IPS-18a (cell line): Measurements from ENCODE around the gene FAN1.

Experiments
- H3K27ac ChIP-seq: one replicate; pipeline ENCODE4 v1.5.1; 2013; ENCODE audit warnings: low read length
- H3K27me3 ChIP-seq: one replicate; pipeline ENCODE4 v1.6.1; 2013; ENCODE audit warnings: mild to moderate bottlenecking, low read length; ENCODE audit not compliant: control insufficient read depth, insufficient read depth
- H3K36me3 ChIP-seq: one replicate; pipeline ENCODE4 v1.6.1; 2013; ENCODE audit warnings: low read depth, low read length; ENCODE audit not compliant: control insufficient read depth
- H3K4me1 ChIP-seq: one replicate; pipeline ENCODE4 v1.6.1; 2013; ENCODE audit warnings: low read depth, low read length; ENCODE audit not compliant: control insufficient read depth
- H3K4me3 ChIP-seq: one replicate; pipeline ENCODE4 v1.5.1; 2013; ENCODE audit warnings: low read length
- H3K9ac ChIP-seq: one replicate; pipeline ENCODE4 v1.6.1; 2013; ENCODE audit warnings: mild to moderate bottlenecking, low read length, moderate library complexity
- H3K9me3 ChIP-seq: one replicate; pipeline ENCODE4 v1.6.1; 2013; ENCODE audit warnings: low read depth, low read length; ENCODE audit not compliant: control insufficient read depth

The FAN1 gene

GRCh38 chr15:30921781-30922479, 18.2 kb downstream of the FAN1 start:
- Histone ChIP-seq H3K4me3 (peak overlapping the region; percentile 37), H3K4me1 (peaks cover 33% of the 10 kb centered on the region), H3K36me3 (peaks cover 47% of the 10 kb centered on the region), H3K9ac (peak overlapping the region; percentile 56), H3K27ac (peak overlapping the region; percentile 92), H3K9me3 (no peaks in the 10 kb centered on the region), H3K27me3 (no peaks in the 10 kb centered on the region)

GRCh38 chr15:30922480-30923311, 19.0 kb downstream of the FAN1 start:
- H3K4me3 ChIP-seq = peak overlapping the region; percentile 37
- H3K4me1 ChIP-seq = peaks cover 33% of the 10 kb centered on the region
- no peaks in the 10 kb centered on the region for H3K9me3 ChIP-seq
- peak overlapping the region; percentile 56 for H3K9ac ChIP-seq
- peak overlapping the region; percentile 92 for H3K27ac ChIP-seq
- H3K27me3 ChIP-seq = no peaks in the 10 kb centered on the region
- peaks cover 47% of the 10 kb centered on the region for H3K36me3 ChIP-seq

- H3K4me1 ChIP-seq = peaks cover 33% of the 10 kb centered on the region
- H3K27ac ChIP-seq = peak overlapping the region; percentile 92
- H3K27me3 ChIP-seq = no peaks in the 10 kb centered on the region
- H3K9ac ChIP-seq = peak overlapping the region; percentile 56
- peaks cover 42% of the 10 kb centered on the region for H3K36me3 ChIP-seq
- no peaks in the 10 kb centered on the region for H3K9me3 ChIP-seq
- H3K4me3 ChIP-seq = no peak overlapping the region
Observed at GRCh38 chr15:30923429-30923828, 19.7 kb downstream of the FAN1 start.

- H3K4me3 ChIP-seq = no peak overlapping the region
Observed at GRCh38 chr15:30924353-30924752, 20.6 kb downstream of the FAN1 start.

GRCh38 chr15:30925686-30926085, 22.0 kb downstream of the FAN1 start:
- peaks cover 33% of the 10 kb centered on the region for H3K4me1 ChIP-seq
- no peaks in the 10 kb centered on the region for H3K9me3 ChIP-seq
- no peak overlapping the region for H3K4me3 ChIP-seq
- no peak overlapping the region for H3K9ac ChIP-seq
- no peaks in the 10 kb centered on the region for H3K27me3 ChIP-seq
- H3K27ac ChIP-seq = no peak overlapping the region
- H3K36me3 ChIP-seq = peaks cover 46% of the 10 kb centered on the region

More at GRCh38 chr15:30924353-30924752, 20.6 kb downstream of the FAN1 start:
- peaks cover 33% of the 10 kb centered on the region for H3K4me1 ChIP-seq
- no peaks in the 10 kb centered on the region for H3K9me3 ChIP-seq
- peaks cover 40% of the 10 kb centered on the region for H3K36me3 ChIP-seq
- H3K27me3 ChIP-seq = no peaks in the 10 kb centered on the region
- no peak overlapping the region for H3K27ac ChIP-seq
- H3K9ac ChIP-seq = no peak overlapping the region

GRCh38 chr15:30926161-30926560, 22.4 kb downstream of the FAN1 start:
- Histone ChIP-seq H3K4me1 (peaks cover 28% of the 10 kb centered on the region), H3K27me3 (no peaks in the 10 kb centered on the region), H3K4me3 (no peak overlapping the region), H3K36me3 (peaks cover 49% of the 10 kb centered on the region), H3K9me3 (no peaks in the 10 kb centered on the region), H3K27ac (no peak overlapping the region), H3K9ac (no peak overlapping the region)

- no peaks in the 10 kb centered on the region for H3K27me3 ChIP-seq
- H3K36me3 ChIP-seq = peaks cover 53% of the 10 kb centered on the region
- H3K9ac ChIP-seq = no peak overlapping the region
- no peak overlapping the region for H3K4me3 ChIP-seq
- peaks cover 17% of the 10 kb centered on the region for H3K4me1 ChIP-seq
- H3K9me3 ChIP-seq = no peaks in the 10 kb centered on the region
- H3K27ac ChIP-seq = no peak overlapping the region
Observed at GRCh38 chr15:30927148-30927761, 23.5 kb downstream of the FAN1 start.

- Histone ChIP-seq H3K36me3 (peaks cover 53% of the 10 kb centered on the region), H3K9ac (no peak overlapping the region), H3K4me1 (peaks cover 9% of the 10 kb centered on the region), H3K4me3 (no peak overlapping the region), H3K9me3 (no peaks in the 10 kb centered on the region), H3K27ac (no peak overlapping the region), H3K27me3 (no peaks in the 10 kb centered on the region)
Observed at GRCh38 chr15:30928076-30928475, 24.4 kb downstream of the FAN1 start.

GRCh38 chr15:30929064-30929669, 25.5 kb downstream of the FAN1 start:
- Histone ChIP-seq H3K27ac (no peak overlapping the region), H3K4me3 (no peak overlapping the region), H3K9me3 (no peaks in the 10 kb centered on the region), H3K9ac (no peak overlapping the region), H3K4me1 (no peaks in the 10 kb centered on the region), H3K36me3 (peaks cover 51% of the 10 kb centered on the region), H3K27me3 (no peaks in the 10 kb centered on the region)

GRCh38 chr15:30929982-30930381, 26.3 kb downstream of the FAN1 start:
- Histone ChIP-seq H3K4me3 (no peak overlapping the region), H3K9ac (no peak overlapping the region), H3K27ac (no peak overlapping the region), H3K27me3 (no peaks in the 10 kb centered on the region), H3K36me3 (peaks cover 43% of the 10 kb centered on the region), H3K9me3 (no peaks in the 10 kb centered on the region), H3K4me1 (no peaks in the 10 kb centered on the region)

- H3K9me3 ChIP-seq = no peaks in the 10 kb centered on the region
- H3K27ac ChIP-seq = no peak overlapping the region
- H3K36me3 ChIP-seq = peaks cover 38% of the 10 kb centered on the region
- H3K9ac ChIP-seq = no peak overlapping the region
- no peaks in the 10 kb centered on the region for H3K4me1 ChIP-seq
- H3K4me3 ChIP-seq = no peak overlapping the region
- no peaks in the 10 kb centered on the region for H3K27me3 ChIP-seq
Observed at GRCh38 chr15:30930422-30930821, 26.7 kb downstream of the FAN1 start.
